Heart left ventricle (tissue), 16 donors: ENCODE measurements around the gene GMFB. TPM values are rescaled to one million over a fixed set of nuclear protein-coding genes. Genes with fewer than 3 reads are reported as not detected.
"Not testable (repeated sequence)": the region's sequence is repeated elsewhere in the genome, so short reads cannot be mapped to it uniquely, and the experiment has no call there.

Experiments used
- ATAC-seq, 4 donors: fragments of 200-7000 bp; cut with Tn5 transposase; one replicate each; pipeline ENCODE4 v1.9.1; 2020 to 2022; ENCODE audit warnings: moderate library complexity in 4 of 4, mild to moderate bottlenecking in 3 of 4, moderate number of reproducible peaks in 1 of 4
- DNase-seq, 5 donors: peaks; one replicate each; pipeline ENCODE4 v3.0.0-alpha.2; 2020
- H3K27ac ChIP-seq, 12 donors: fragments of 200-600 bp; sonication (generic) in 4 of 12; one replicate each; pipeline versions ENCODE4 v1.5.0 to v1.8.0; 2016 to 2022; ENCODE audit warnings: mild to moderate bottlenecking in 2 of 12
- H3K27me3 ChIP-seq, 9 donors: fragments of 200-600 bp; sonication (generic) in 2 of 9; one replicate each; pipeline versions ENCODE4 v1.5.1 to v1.8.0; 2016 to 2022; ENCODE audit warnings: mild to moderate bottlenecking in 3 of 9
- H3K36me3 ChIP-seq, 9 donors: fragments of 200-600 bp; sonication (generic) in 2 of 9; one replicate each; pipeline versions ENCODE4 v1.5.0 to v1.8.0; 2018 to 2022; ENCODE audit warnings: mild to moderate bottlenecking in 2 of 9
- H3K4me1 ChIP-seq, 12 donors: fragments of 200-600 bp; sonication (generic) in 4 of 12; one replicate each; pipeline versions ENCODE4 v1.5.0 to v1.8.0; 2016 to 2022; ENCODE audit warnings: mild to moderate bottlenecking in 3 of 12
- H3K4me3 ChIP-seq, 12 donors: fragments of 200-600 bp; sonication (generic) in 4 of 12; one replicate each; pipeline versions ENCODE4 v1.5.0 to v1.8.0; 2017 to 2022; ENCODE audit warnings: mild to moderate bottlenecking in 9 of 12, moderate library complexity in 4 of 12
- H3K9me3 ChIP-seq, 12 donors: fragments of 200-600 bp; sonication (generic) in 4 of 12; one replicate each; pipeline versions ENCODE4 v1.5.0 to v1.8.0; 2016 to 2022; ENCODE audit warnings: mild to moderate bottlenecking in 1 of 12
- POLR2A ChIP-seq, 2 donors: fragments of 450-650 bp; IDR thresholded peaks; one replicate each; pipeline ENCODE4 v1.6.1; 2017; ENCODE audit warnings: antibody characterized with exemption in 2 of 2, mild to moderate bottlenecking in 2 of 2, moderate library complexity in 2 of 2
- WGBS, 4 donors: extraction: QIAGEN DNeasy Blood & Tissue Kit in 2 of 4; methylation state at CpG; one replicate each; pipeline versions ENCODE4 v1.1.5 to v1.1.7; 2013 to 2018; 5-methylcytosine and 5-hydroxymethylcytosine counted together
- intact Hi-C, 10 donors: fragments of 100-400 bp; cut with DNase I; formaldehyde crosslinking; loops; one replicate each; pipeline versions ENCODE4 v1.11.1 to v1.14.2; 2022
- polyA plus RNA-seq, 2 donors: library from polyadenylated mRNA; stranded (reverse); fragments of 200-250 nt; gene quantifications; one replicate each; pipeline ENCODE4 v1.2.3, GENCODE V29; 2013
- total RNA-seq, 9 donors: library from RNA; depleted of rRNA in 2 of 9; stranded (reverse); fragments of >200 nt in 2 of 9; fragmentation: NEBNext Ultra II Directional in 3 of 9; extraction: Animal tissue kit (Norgen Biotek cat#: 25700) in 3 of 9; gene quantifications; one replicate each; pipeline versions ENCODE4 v1.1.0 to v1.2.4, GENCODE V29; 2016 to 2023
- TF ChIP-seq, protein P1 (sequence below), 12 donors: fragments of 200-600 bp; sonication (generic) in 4 of 12; IDR thresholded peaks; one replicate each; pipeline versions ENCODE4 v1.5.0 to v1.8.0; 2018 to 2022; ENCODE audit warnings: antibody characterized with exemption in 12 of 12, mild to moderate bottlenecking in 5 of 12
- donor health status: ischemic (EF 13 %, LVEDD 7.1; RV severe dilation, severe dysfunction).
- donor health status: healthy with polysubstance abuse.
- donor health status: DM: no; HTN: yes; CAD: no.
- donor health status: DM: no; HTN: no; CAD: no.
- donor health status: ischemic (EF 25% LVEDD 6.9; RV normal size, moderate dysfunction).
- donor health status: ischemic (EF 25% LVEDD 5.7; RV mildly dilated, moderate dysfunction).
- donor health status: healthy.
- donor health status: DM: yes; HTN: yes; CAD: no.
- donor health status: ischemic (EF 35%, LVEDD 5.7; RV mildly dilated, moderate dysfunction).
- donor health status: nonischemic (EF 11% LVEDD 7.7; RV severe dilation, severe dysfunction).
- donor health status: DM: yes; HTN: yes; CAD: no.
- donor health status: PGD.
- donor health status: ischemic (EF 29% LVEDD 5.4; RV normal size, mild dysfunction).
- donor health status: nonischemic (EF 23%, LVEDD 6.1; RV moderate dilation, normal function).

The GMFB gene
- total and polyA plus RNA-seq, 11 donors, result 5.0 to 35.8 (median 26.0) TPM

DNA sequence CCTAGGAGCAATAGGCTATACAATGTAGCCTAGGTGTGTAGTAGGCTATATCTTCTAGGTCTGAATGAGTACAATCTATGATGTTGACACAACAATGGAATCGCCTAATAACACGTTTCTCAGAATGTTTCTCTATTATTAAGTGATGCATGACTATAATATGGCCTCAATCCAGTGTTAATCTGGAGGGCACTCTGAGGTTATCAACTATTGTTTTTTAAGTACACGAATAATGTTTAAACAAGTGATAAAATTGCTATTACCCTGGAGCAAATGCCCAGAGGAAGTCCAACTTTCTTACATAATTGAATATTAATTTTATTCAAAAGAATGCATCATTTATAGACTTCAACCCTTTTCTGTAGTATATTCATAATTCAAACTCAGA lies 31.2 kb downstream of the GMFB start:
- ATAC-seq (no peak), DNase-seq (no peak)
- WGBS, 4 donors, result 42 to 58% (median 50%) methylated on average over 3 of the region's 3 CpGs
- Histone ChIP-seq H3K4me3 (no peak overlapping the region), H3K27me3 (no peaks in the 10 kb centered on the region), H3K27ac (no peak overlapping the region), H3K4me1 (no peaks in the 10 kb centered on the region), H3K9me3 (peaks cover 0 to 4% (median 0%) of the 10 kb centered on the region in 12 donors), H3K36me3 (no peaks in the 10 kb centered on the region)
- intact Hi-C loops, result no loop called here
- TF ChIP-seq, protein P1, sequence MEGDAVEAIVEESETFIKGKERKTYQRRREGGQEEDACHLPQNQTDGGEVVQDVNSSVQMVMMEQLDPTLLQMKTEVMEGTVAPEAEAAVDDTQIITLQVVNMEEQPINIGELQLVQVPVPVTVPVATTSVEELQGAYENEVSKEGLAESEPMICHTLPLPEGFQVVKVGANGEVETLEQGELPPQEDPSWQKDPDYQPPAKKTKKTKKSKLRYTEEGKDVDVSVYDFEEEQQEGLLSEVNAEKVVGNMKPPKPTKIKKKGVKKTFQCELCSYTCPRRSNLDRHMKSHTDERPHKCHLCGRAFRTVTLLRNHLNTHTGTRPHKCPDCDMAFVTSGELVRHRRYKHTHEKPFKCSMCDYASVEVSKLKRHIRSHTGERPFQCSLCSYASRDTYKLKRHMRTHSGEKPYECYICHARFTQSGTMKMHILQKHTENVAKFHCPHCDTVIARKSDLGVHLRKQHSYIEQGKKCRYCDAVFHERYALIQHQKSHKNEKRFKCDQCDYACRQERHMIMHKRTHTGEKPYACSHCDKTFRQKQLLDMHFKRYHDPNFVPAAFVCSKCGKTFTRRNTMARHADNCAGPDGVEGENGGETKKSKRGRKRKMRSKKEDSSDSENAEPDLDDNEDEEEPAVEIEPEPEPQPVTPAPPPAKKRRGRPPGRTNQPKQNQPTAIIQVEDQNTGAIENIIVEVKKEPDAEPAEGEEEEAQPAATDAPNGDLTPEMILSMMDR (IDR thresholded peaks at IDR 0.05), result no peak
- no peak for TF ChIP-seq POLR2A (IDR thresholded peaks at IDR 0.05)

DNA sequence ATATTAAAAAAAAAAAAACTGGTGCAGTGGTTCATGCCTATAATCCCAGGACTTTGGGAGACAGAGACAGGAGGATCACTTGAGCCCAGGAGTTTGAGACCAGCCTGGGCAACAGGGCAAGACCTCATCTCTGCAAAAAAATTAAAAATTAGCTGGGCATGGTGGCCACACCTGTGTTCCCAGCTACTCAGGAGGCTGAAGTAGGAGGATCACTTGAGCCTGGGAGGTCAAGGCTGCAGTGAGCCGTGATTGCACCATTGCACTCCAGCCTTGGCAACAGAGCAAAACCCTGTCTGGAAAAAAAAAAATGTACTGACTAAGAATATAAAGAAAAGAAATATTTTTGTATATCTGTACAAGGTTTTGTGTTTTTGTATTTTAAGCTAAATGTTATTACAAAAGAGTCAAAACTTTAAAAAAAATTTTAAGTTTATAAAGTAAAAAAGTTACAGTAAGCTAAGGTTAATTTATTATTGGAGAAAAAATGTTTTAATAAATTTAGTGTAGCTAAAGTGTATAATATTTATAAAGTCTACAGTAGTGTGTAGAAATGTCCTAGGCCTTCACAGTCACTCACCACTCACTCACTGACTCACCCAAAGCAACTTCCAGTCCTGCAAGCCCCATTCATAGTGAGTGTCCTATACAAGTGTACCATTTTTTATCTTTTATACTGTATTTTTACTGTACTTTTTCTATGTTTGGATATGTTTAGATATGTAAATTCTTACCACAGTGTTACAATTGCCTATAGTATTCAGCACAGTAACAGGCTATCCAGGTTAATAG lies 31.8 kb downstream of the GMFB start:
- H3K36me3 ChIP-seq, H3K27me3 ChIP-seq, H3K9me3 ChIP-seq, H3K4me3 ChIP-seq, DNase-seq, ATAC-seq, H3K4me1 ChIP-seq, H3K27ac ChIP-seq, intact Hi-C loops: not testable (repeated sequence)
- WGBS, 4 donors, result 89 to 99% (median 92%) methylated on average over 1 of the region's 1 CpG

DNA sequence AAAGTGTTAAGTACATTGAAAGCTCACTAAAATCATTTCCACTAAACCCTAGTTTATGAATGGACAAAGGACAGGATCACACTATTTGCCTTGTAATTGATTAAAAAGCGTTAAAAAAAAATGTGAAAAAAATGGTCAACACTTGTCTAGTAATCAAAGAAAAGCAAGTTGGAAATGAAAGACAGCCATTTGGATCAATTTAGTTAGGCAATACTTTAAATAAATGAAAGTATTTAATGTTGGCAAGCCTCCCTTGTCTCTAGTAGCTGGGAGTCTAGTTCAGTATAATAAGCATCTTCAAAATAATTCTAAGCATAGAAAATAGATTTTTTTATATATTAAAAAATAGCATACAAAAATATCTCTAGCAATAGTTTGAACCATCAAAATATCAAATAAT lies 33.4 kb downstream of the GMFB start:
- Histone ChIP-seq H3K4me1 (peaks cover 0 to 13% (median 0%) of the 10 kb centered on the region in 12 donors), H3K9me3 (peaks cover 0 to 4% (median 0%) of the 10 kb centered on the region in 12 donors), H3K36me3 (no peaks in the 10 kb centered on the region), H3K27ac (no peak overlapping the region), H3K27me3 (no peaks in the 10 kb centered on the region), H3K4me3 (no peak overlapping the region)
- TF ChIP-seq POLR2A (IDR thresholded peaks at IDR 0.05), result no peak
- TF ChIP-seq, protein P1 (IDR thresholded peaks at IDR 0.05), result no peak
- DNase-seq (no peak), ATAC-seq (no peak)
- intact Hi-C loops, result no loop called here
- WGBS, 4 donors, result 86 to 97% (median 89%) methylated on average over 1 of the region's 1 CpG

DNA sequence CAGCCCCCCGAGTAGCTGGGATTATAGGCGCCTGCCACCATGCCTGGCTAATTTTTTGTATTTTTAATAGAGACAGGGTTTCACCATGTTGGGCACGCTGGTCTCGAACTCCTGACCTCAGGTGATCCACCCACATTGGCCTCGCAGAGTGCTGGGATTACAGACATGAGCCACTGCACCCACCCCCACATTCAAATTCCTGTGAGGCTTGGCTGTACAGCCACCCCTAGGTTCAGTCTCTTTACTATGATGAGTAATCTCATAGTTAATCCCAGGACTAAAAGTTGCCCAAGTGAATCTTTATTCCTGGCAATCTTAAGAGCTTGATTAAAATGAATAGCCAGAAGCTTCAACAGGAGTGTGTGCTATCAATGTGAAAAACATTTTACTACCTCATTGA lies 34.8 kb downstream of the GMFB start:
- H3K27ac ChIP-seq, DNase-seq, H3K36me3 ChIP-seq, H3K27me3 ChIP-seq, H3K4me3 ChIP-seq, intact Hi-C loops, ATAC-seq, H3K9me3 ChIP-seq: not testable (repeated sequence)
- 89 to 94% (median 92%) methylated on average over 5 of the region's 5 CpGs for WGBS, 4 donors
- H3K4me1 ChIP-seq, result peaks cover 0 to 18% (median 0%) of the 10 kb centered on the region in 12 donors

DNA sequence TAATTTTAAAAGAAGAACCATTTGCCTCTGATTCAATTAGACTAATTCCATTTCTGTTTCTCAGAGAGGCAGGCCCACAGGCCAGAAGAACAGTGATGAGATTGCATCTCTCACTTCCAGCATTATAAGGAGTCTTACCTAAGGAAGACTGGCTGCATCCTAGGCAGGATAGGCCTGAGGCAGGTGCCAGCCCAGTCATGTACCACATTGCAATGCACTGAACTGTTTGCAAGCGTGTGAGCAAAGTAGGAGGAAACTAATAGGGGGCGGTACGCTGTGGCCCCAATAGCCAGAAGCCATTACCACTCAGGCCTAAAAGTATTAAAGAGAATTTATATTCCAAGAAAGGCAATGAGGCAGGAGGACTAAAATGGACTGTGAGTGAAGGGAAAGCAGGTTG lies 35.5 kb downstream of the GMFB start:
- intact Hi-C loops, result no loop called here
- peaks cover 0 to 18% (median 0%) of the 10 kb centered on the region in 12 donors for H3K4me1 ChIP-seq
- WGBS, 4 donors, result 94 to 99% (median 98%) methylated on average over 3 of the region's 3 CpGs
- DNase-seq (no peak), ATAC-seq (no peak)
- no peak overlapping the region for H3K27ac ChIP-seq
- no peak overlapping the region for H3K4me3 ChIP-seq
- no peaks in the 10 kb centered on the region for H3K36me3 ChIP-seq
- H3K27me3 ChIP-seq, result no peaks in the 10 kb centered on the region
- no peaks in the 10 kb centered on the region for H3K9me3 ChIP-seq
- TF ChIP-seq, protein P1 (IDR thresholded peaks at IDR 0.05), result no peak
- no peak for TF ChIP-seq POLR2A (IDR thresholded peaks at IDR 0.05)
